SK-N-SH (cell line): ENCODE results near the gene CST2. TPM values are rescaled to one million over a fixed set of nuclear protein-coding genes. Genes with fewer than 3 reads are reported as not detected.

Source experiments
- CTCF ChIA-PET: fragments of 300-600, 350-600 bp; formaldehyde crosslinking; extraction: SDS; loops from one replicate; lab custom pipeline; 2021; lab: Yijun Ruan, JAX
- POLR2A ChIA-PET: fragments of 350-600 bp; sonication (Branson Sonifier 250); formaldehyde crosslinking; extraction: SDS; loops from one replicate; lab custom pipeline; 2020; ENCODE audit warnings: antibody characterized with exemption, inconsistent platforms; lab: Yijun Ruan, JAX
- DNase-seq: peaks from one replicate; pipeline ENCODE4 v3.0.0; 2012
- H2AFZ ChIP-seq: fragments of 200-600 bp; sonication (generic); 2 replicates; pipeline ENCODE4 v1.8.1; 2016; ENCODE audit warnings: antibody characterized with exemption, mild to moderate bottlenecking, low read depth
- H3F3A ChIP-seq: fragments of 200-600 bp; sonication (generic); replicated peaks from 2 replicates; pipeline ENCODE3; 2016; ENCODE audit warnings: antibody characterized with exemption, mild to moderate bottlenecking; ENCODE audit not compliant: insufficient read depth
- H3K27ac ChIP-seq, 2 experiments: fragments of 200-500 bp in 1 of 2; fragments of 200-600 bp in 1 of 2; sonication (Bioruptor generic) in 1 of 2; sonication (generic), shearing (Covaris generic) in 1 of 2; 2 replicates each; pipeline versions ENCODE4 v1.5.1 to v1.6.1; 2014 to 2016; ENCODE audit warnings: low read depth in 2 of 2, inconsistent platforms in 1 of 2, low read length in 1 of 2, mild to moderate bottlenecking in 1 of 2, mixed read lengths in 1 of 2
- H3K27me3 ChIP-seq: fragments of 200-600 bp; sonication (generic), shearing (Covaris generic); 2 replicates; pipeline ENCODE4 v1.6.1; 2016; ENCODE audit warnings: mixed run types; ENCODE audit not compliant: insufficient read depth
- H3K36me3 ChIP-seq, 2 experiments: fragments of 200-500 bp in 1 of 2; fragments of 200-600 bp in 1 of 2; sonication (Bioruptor generic) in 1 of 2; sonication (generic) in 1 of 2; replicated peaks in 1 of 2; 2 replicates each; pipeline versions ENCODE3 to v1.5.1; 2014 to 2016; ENCODE audit warnings: low read length in 1 of 2, mild to moderate bottlenecking in 1 of 2; ENCODE audit not compliant: insufficient read depth in 2 of 2, control insufficient read depth in 1 of 2
- H3K4me1 ChIP-seq, 2 experiments: fragments of 200-500 bp in 1 of 2; fragments of 200-600 bp in 1 of 2; sonication (Bioruptor generic) in 1 of 2; sonication (generic), shearing (Covaris generic) in 1 of 2; 2 replicates each; pipeline versions ENCODE4 v1.5.1 to v1.6.1; 2014 to 2016; ENCODE audit warnings: low read depth in 1 of 2, low read length in 1 of 2, mixed run types in 1 of 2; ENCODE audit not compliant: insufficient read depth in 2 of 2, control insufficient read depth in 1 of 2
- H3K4me2 ChIP-seq: fragments of 200-600 bp; sonication (generic), shearing (Covaris generic); 2 replicates; pipeline ENCODE4 v1.6.1; 2017; ENCODE audit warnings: mixed run types
- H3K4me3 ChIP-seq, 2 experiments: fragments of 200-500 bp in 1 of 2; fragments of 200-600 bp in 1 of 2; sonication (Bioruptor generic) in 1 of 2; sonication (generic), shearing (Covaris generic) in 1 of 2; 2 replicates each; pipeline versions ENCODE4 v1.5.1 to v1.8.1; 2014 to 2016; ENCODE audit warnings: low read depth in 2 of 2, inconsistent platforms in 1 of 2, low read length in 1 of 2, mild to moderate bottlenecking in 1 of 2, mixed read lengths in 1 of 2, moderate library complexity in 1 of 2
- H3K79me2 ChIP-seq: fragments of 200-600 bp; sonication (generic); 2 replicates; pipeline ENCODE4 v1.8.1; 2017; ENCODE audit warnings: mild to moderate bottlenecking; ENCODE audit not compliant: insufficient read depth
- H3K9ac ChIP-seq: fragments of 200-600 bp; sonication (generic); 2 replicates; pipeline ENCODE4 v1.6.1; 2017; ENCODE audit warnings: mixed run types
- H3K9me2 ChIP-seq: fragments of 200-600 bp; sonication (generic); 2 replicates; pipeline ENCODE4 v1.6.1; 2017; ENCODE audit warnings: mixed run types
- H3K9me3 ChIP-seq: fragments of 200-600 bp; sonication (generic); 2 replicates; pipeline ENCODE4 v1.6.1; 2017; ENCODE audit warnings: mixed run types, mild to moderate bottlenecking, moderate library complexity
- H4K20me1 ChIP-seq: fragments of 200-600 bp; sonication (generic); 2 replicates; pipeline ENCODE4 v1.6.1; 2017; ENCODE audit warnings: mild to moderate bottlenecking, mixed run types; ENCODE audit not compliant: insufficient read depth
- EP300 ChIP-seq, 2 experiments: IDR thresholded peaks; 2 replicates each; pipeline versions ENCODE4 v1.4.0 to v1.6.1; 2012; ENCODE audit warnings: borderline replicate concordance in 1 of 2, low read depth in 1 of 2, low read length in 1 of 2
- FOXJ3 ChIP-seq: sonication (generic); formaldehyde crosslinking; IDR thresholded peaks from 2 replicates; pipeline ENCODE4 v1.5.1; 2020; ENCODE audit warnings: mild to moderate bottlenecking, missing genetic modification reagents
- FOXM1 ChIP-seq: IDR thresholded peaks from 2 replicates; pipeline ENCODE4 v1.4.0; 2012; ENCODE audit warnings: low read depth, mild to moderate bottlenecking
- GATA2 ChIP-seq: sonication (generic); formaldehyde crosslinking; IDR thresholded peaks from 2 replicates; pipeline ENCODE4 v1.5.0; 2020; ENCODE audit warnings: mild to moderate bottlenecking, missing genetic modification reagents
- IRF3 ChIP-seq: fragments of 150-350 bp; IDR thresholded peaks from 2 replicates; pipeline ENCODE4 v1.6.1; 2016; ENCODE audit warnings: mild to moderate bottlenecking, low read depth, low read length
- JUND ChIP-seq: IDR thresholded peaks from 2 replicates; pipeline ENCODE4 v1.4.0; 2012
- MEF2A ChIP-seq: IDR thresholded peaks from 2 replicates; pipeline ENCODE4 v1.4.0; 2012; ENCODE audit warnings: low read depth, borderline replicate concordance
- NRF1 ChIP-seq: IDR thresholded peaks from 2 replicates; pipeline ENCODE4 v1.6.1; 2012; ENCODE audit warnings: low read depth, mild to moderate bottlenecking, low read length
- RCOR1 ChIP-seq: fragments of 150-350 bp; IDR thresholded peaks from 2 replicates; pipeline ENCODE4 v1.6.1; 2017; ENCODE audit warnings: antibody characterized with exemption, low read length
- SIN3A ChIP-seq: IDR thresholded peaks from 2 replicates; pipeline ENCODE4 v1.6.1; 2012; ENCODE audit warnings: low read depth, mild to moderate bottlenecking, low read length, moderate library complexity, borderline replicate concordance
- TAF1 ChIP-seq: IDR thresholded peaks from 2 replicates; pipeline ENCODE4 v1.6.1; 2012; ENCODE audit warnings: low read depth, mild to moderate bottlenecking, low read length, moderate library complexity, borderline replicate concordance
- TEAD4 ChIP-seq: IDR thresholded peaks from 2 replicates; pipeline ENCODE4 v1.4.0; 2012; ENCODE audit warnings: mild to moderate bottlenecking, borderline replicate concordance; ENCODE audit not compliant: insufficient read depth
- USF1 ChIP-seq: IDR thresholded peaks from 2 replicates; pipeline ENCODE4 v1.4.0; 2012; ENCODE audit warnings: low read depth, borderline replicate concordance
- YY1 ChIP-seq: IDR thresholded peaks from 2 replicates; pipeline ENCODE4 v1.4.0; 2012; ENCODE audit warnings: low read depth, mild to moderate bottlenecking
- WGBS: methylation state at CpG from one replicate; pipeline ENCODE4 v1.1.6; 2017; ENCODE audit warnings: low lambda C conversion rate; 5-methylcytosine and 5-hydroxymethylcytosine counted together
- polyA plus RNA-seq, 3 experiments: library from polyadenylated mRNA; depleted of rRNA; stranded (reverse); fragments of >200 nt; gene quantifications; 2 replicates each; pipeline ENCODE4 v1.2.3, GENCODE V29; 2012
- TF ChIP-seq, protein P1 (sequence below): fragments of 150-350 bp; IDR thresholded peaks from 2 replicates; pipeline ENCODE4 v1.6.1; 2017; ENCODE audit warnings: antibody characterized with exemption, low read length, low read depth, borderline replicate concordance
- TF ChIP-seq, protein P2 (sequence below): IDR thresholded peaks from 2 replicates; pipeline ENCODE4 v1.4.0; 2012; ENCODE audit warnings: low read depth
- TF ChIP-seq, protein P3 (sequence below): fragments of 200-600 bp; sonication (generic); IDR thresholded peaks from 2 replicates; pipeline ENCODE4 v1.6.1; 2017; ENCODE audit warnings: antibody characterized with exemption, mild to moderate bottlenecking, moderate library complexity
- TF ChIP-seq, protein P4 (sequence below): IDR thresholded peaks from 2 replicates; pipeline ENCODE4 v1.6.1; 2012; ENCODE audit warnings: mild to moderate bottlenecking, low read depth, low read length, moderate library complexity

Gene CST2
- polyA plus RNA-seq, 1 of the 3 experiments (the other 2 are of a cell fraction) = not detected

GRCh38 chr20:23873370-23874015 lies 47.0 kb upstream of the CST2 start:
- 0% methylated on average over 3 of the region's 3 CpGs for WGBS
- POLR2A ChIA-PET = no interaction called here
- DNase-seq = no peak
- no peak overlapping the region for H2AFZ ChIP-seq
- no peaks in the 10 kb centered on the region for H3F3A ChIP-seq
- H3K4me1 ChIP-seq = no peaks in the 10 kb centered on the region
- no peaks in the 10 kb centered on the region for H3K79me2 ChIP-seq
- CTCF ChIA-PET = no interaction called here
- no peak overlapping the region for H3K4me3 ChIP-seq
- TF ChIP-seq, protein P1, sequence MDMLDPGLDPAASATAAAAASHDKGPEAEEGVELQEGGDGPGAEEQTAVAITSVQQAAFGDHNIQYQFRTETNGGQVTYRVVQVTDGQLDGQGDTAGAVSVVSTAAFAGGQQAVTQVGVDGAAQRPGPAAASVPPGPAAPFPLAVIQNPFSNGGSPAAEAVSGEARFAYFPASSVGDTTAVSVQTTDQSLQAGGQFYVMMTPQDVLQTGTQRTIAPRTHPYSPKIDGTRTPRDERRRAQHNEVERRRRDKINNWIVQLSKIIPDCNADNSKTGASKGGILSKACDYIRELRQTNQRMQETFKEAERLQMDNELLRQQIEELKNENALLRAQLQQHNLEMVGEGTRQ = no peak
- TF ChIP-seq TAF1 = no peak
- no peak for TF ChIP-seq EP300 (IDR thresholded peaks at IDR 0.05; ENCODE audit: borderline replicate concordance in 1 of 2, low read depth in 1 of 2, low read length in 1 of 2)
- no peak for TF ChIP-seq USF1
- no peak for TF ChIP-seq JUND
- TF ChIP-seq YY1 = no peak
- TF ChIP-seq TEAD4 = no peak
- no peaks in the 10 kb centered on the region; the same call in 1 of the 2 replicates for H3K27me3 ChIP-seq
- no peak overlapping the region for H3K4me2 ChIP-seq
- no peaks in the 10 kb centered on the region for H3K9me3 ChIP-seq
- H3K27ac ChIP-seq = no peak overlapping the region
- H3K36me3 ChIP-seq = no peaks in the 10 kb centered on the region
- no peaks in the 10 kb centered on the region for H4K20me1 ChIP-seq
- no peak overlapping the region for H3K9ac ChIP-seq
- no peaks in the 10 kb centered on the region for H3K9me2 ChIP-seq

DNA sequence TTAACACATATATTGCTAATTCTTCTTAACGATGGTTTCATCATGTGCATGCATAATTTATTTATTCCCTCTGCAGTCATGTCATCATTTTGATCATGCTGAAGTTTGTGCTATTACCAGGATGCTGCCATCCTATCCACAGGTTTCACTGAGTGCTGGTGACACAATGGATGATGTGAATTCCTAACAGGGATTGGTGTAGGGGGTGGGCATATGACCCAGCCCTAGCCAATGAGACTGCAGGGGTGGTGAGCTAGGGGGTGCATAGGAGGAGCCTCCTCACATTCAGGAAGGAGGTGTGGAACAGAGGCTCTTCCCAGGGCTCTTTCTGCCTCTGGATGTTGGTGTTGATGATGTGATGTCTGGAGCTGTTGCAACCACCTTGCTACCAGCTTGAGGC lies 45.5 kb upstream of the CST2 start:
- H3K79me2 ChIP-seq = no peaks in the 10 kb centered on the region
- H3K4me1 ChIP-seq = no peaks in the 10 kb centered on the region
- no peaks in the 10 kb centered on the region for H3K9me2 ChIP-seq
- ChIA-PET POLR2A (no interaction called here), CTCF (no interaction called here)
- no peak overlapping the region for H3K27ac ChIP-seq
- H3K4me3 ChIP-seq = no peak overlapping the region
- no peak overlapping the region for H3K9ac ChIP-seq
- H3K27me3 ChIP-seq = no peaks in the 10 kb centered on the region; the same call in 1 of the 2 replicates
- H3K4me2 ChIP-seq = no peak overlapping the region
- no peak for DNase-seq
- H3F3A ChIP-seq = no peaks in the 10 kb centered on the region
- H3K9me3 ChIP-seq = no peaks in the 10 kb centered on the region
- WGBS = 0% methylated on average over 1 of the region's 1 CpG
- H2AFZ ChIP-seq = no peak overlapping the region
- H3K36me3 ChIP-seq = no peaks in the 10 kb centered on the region
- H4K20me1 ChIP-seq = no peaks in the 10 kb centered on the region
- TF ChIP-seq FOXM1 (no peak), MEF2A (no peak), GATA2 (CRISPR knock-in tag) (no peak), JUND (no peak), NRF1 (no peak), SIN3A (no peak), RCOR1 (no peak), IRF3 (no peak), FOXJ3 (CRISPR knock-in tag) (no peak)
- TF ChIP-seq, protein P2, sequence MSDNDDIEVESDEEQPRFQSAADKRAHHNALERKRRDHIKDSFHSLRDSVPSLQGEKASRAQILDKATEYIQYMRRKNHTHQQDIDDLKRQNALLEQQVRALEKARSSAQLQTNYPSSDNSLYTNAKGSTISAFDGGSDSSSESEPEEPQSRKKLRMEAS = no peak
- TF ChIP-seq, protein P3, sequence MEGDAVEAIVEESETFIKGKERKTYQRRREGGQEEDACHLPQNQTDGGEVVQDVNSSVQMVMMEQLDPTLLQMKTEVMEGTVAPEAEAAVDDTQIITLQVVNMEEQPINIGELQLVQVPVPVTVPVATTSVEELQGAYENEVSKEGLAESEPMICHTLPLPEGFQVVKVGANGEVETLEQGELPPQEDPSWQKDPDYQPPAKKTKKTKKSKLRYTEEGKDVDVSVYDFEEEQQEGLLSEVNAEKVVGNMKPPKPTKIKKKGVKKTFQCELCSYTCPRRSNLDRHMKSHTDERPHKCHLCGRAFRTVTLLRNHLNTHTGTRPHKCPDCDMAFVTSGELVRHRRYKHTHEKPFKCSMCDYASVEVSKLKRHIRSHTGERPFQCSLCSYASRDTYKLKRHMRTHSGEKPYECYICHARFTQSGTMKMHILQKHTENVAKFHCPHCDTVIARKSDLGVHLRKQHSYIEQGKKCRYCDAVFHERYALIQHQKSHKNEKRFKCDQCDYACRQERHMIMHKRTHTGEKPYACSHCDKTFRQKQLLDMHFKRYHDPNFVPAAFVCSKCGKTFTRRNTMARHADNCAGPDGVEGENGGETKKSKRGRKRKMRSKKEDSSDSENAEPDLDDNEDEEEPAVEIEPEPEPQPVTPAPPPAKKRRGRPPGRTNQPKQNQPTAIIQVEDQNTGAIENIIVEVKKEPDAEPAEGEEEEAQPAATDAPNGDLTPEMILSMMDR = no peak
- TF ChIP-seq, protein P4, sequence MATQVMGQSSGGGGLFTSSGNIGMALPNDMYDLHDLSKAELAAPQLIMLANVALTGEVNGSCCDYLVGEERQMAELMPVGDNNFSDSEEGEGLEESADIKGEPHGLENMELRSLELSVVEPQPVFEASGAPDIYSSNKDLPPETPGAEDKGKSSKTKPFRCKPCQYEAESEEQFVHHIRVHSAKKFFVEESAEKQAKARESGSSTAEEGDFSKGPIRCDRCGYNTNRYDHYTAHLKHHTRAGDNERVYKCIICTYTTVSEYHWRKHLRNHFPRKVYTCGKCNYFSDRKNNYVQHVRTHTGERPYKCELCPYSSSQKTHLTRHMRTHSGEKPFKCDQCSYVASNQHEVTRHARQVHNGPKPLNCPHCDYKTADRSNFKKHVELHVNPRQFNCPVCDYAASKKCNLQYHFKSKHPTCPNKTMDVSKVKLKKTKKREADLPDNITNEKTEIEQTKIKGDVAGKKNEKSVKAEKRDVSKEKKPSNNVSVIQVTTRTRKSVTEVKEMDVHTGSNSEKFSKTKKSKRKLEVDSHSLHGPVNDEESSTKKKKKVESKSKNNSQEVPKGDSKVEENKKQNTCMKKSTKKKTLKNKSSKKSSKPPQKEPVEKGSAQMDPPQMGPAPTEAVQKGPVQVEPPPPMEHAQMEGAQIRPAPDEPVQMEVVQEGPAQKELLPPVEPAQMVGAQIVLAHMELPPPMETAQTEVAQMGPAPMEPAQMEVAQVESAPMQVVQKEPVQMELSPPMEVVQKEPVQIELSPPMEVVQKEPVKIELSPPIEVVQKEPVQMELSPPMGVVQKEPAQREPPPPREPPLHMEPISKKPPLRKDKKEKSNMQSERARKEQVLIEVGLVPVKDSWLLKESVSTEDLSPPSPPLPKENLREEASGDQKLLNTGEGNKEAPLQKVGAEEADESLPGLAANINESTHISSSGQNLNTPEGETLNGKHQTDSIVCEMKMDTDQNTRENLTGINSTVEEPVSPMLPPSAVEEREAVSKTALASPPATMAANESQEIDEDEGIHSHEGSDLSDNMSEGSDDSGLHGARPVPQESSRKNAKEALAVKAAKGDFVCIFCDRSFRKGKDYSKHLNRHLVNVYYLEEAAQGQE = no peak
